Activated B cell treated with CpG ODN at 0.5 μM for 24 hours (primary cell): ENCODE measurements around the gene KCNE1. TPM values are rescaled to one million over a fixed set of nuclear protein-coding genes. Genes with fewer than 3 reads are reported as not detected.

Experiments
- ATAC-seq: fragments of 200-7000 bp; cut with Tn5 transposase; one replicate; pipeline ENCODE4 v1.10.0; 2021; ENCODE audit warnings: low read depth, mild to moderate bottlenecking, moderate library complexity
- CTCF ChIA-PET: fragments of 350-600 bp; sonication (Branson Sonifier 250); formaldehyde crosslinking; loops from one replicate; lab custom pipeline; 2021; ENCODE audit warnings: antibody characterized with exemption; lab: Charles Lee
- POLR2A ChIA-PET: fragments of 350-600 bp; sonication (Branson Sonifier 250); formaldehyde crosslinking; loops from one replicate; lab custom pipeline; 2021; ENCODE audit warnings: antibody characterized with exemption; lab: Charles Lee
- DNase-seq: peaks from one replicate; pipeline ENCODE4 v3.0.0; 2022
- H3K27ac Mint-ChIP-seq: one replicate; pipeline ENCODE4 v1.8.0; 2020; ENCODE audit warnings: mixed read lengths
- H3K27me3 Mint-ChIP-seq: one replicate; pipeline ENCODE4 v1.8.0; 2021; ENCODE audit warnings: mixed read lengths
- H3K36me3 Mint-ChIP-seq: one replicate; pipeline ENCODE4 v1.8.0; 2021; ENCODE audit warnings: low read depth, mixed read lengths
- H3K4me1 Mint-ChIP-seq: one replicate; pipeline ENCODE4 v1.8.0; 2021; ENCODE audit warnings: mixed read lengths
- H3K4me3 Mint-ChIP-seq: one replicate; pipeline ENCODE4 v1.8.0; 2020; ENCODE audit warnings: mild to moderate bottlenecking, mixed read lengths
- H3K9me3 Mint-ChIP-seq: one replicate; pipeline ENCODE4 v1.8.0; 2020; ENCODE audit warnings: mixed read lengths
- CTCF ChIP-seq: fragments of 200-600 bp; IDR thresholded peaks from one replicate; pipeline ENCODE4 v1.8.0; 2022; ENCODE audit warnings: antibody characterized with exemption, mild to moderate bottlenecking
- intact Hi-C: fragments of 100-400 bp; cut with micrococcal nuclease; formaldehyde crosslinking; loops from one replicate; pipeline ENCODE4 v1.15.1; 2024
- total RNA-seq: library from RNA; stranded (reverse); gene quantifications from 2 replicates; pipeline ENCODE4 v1.2.3, GENCODE V29; 2022

Gene KCNE1
- total RNA-seq, 1 donor from 2014 or later, result not detected

- H3K9me3 Mint-ChIP-seq, result no peaks in the 10 kb centered on the region
- no peak for TF ChIP-seq CTCF
- no peaks in the 10 kb centered on the region for H3K36me3 Mint-ChIP-seq
- CTCF ChIA-PET, result no interaction called here
- DNase-seq (no peak), ATAC-seq (no peak)
- POLR2A ChIA-PET, result interaction anchor here (0.6 kb wide), 1 partner anchor 138 kb away, joined by 7 read pairs; no protein-coding TSS in a partner anchor
- no peak overlapping the region for H3K4me3 Mint-ChIP-seq
- no peaks in the 10 kb centered on the region for H3K27me3 Mint-ChIP-seq
- H3K4me1 Mint-ChIP-seq, result no peaks in the 10 kb centered on the region
- intact Hi-C loops, result no loop called here
- no peak overlapping the region for H3K27ac Mint-ChIP-seq
Observed at GRCh38 chr21:34536820-34537219, 24.8 kb upstream of the KCNE1 start.

- no peaks in the 10 kb centered on the region for H3K36me3 Mint-ChIP-seq
- H3K9me3 Mint-ChIP-seq, result no peaks in the 10 kb centered on the region
- intact Hi-C loops, result no loop called here
- ATAC-seq, result no peak
- CTCF ChIA-PET, result no interaction called here
- DNase-seq, result no peak
- H3K27ac Mint-ChIP-seq, result no peak overlapping the region
- no peaks in the 10 kb centered on the region for H3K27me3 Mint-ChIP-seq
- POLR2A ChIA-PET, result no interaction called here
- H3K4me3 Mint-ChIP-seq, result no peak overlapping the region
- H3K4me1 Mint-ChIP-seq, result no peaks in the 10 kb centered on the region
- no peak for TF ChIP-seq CTCF
Observed at GRCh38 chr21:34536311-34536710, 24.3 kb upstream of the KCNE1 start.

GRCh38 chr21:34535886-34536285, 23.9 kb upstream of the KCNE1 start:
- Mint-ChIP-seq H3K9me3 (no peaks in the 10 kb centered on the region), H3K4me1 (no peaks in the 10 kb centered on the region), H3K27ac (no peak overlapping the region), H3K36me3 (no peaks in the 10 kb centered on the region), H3K4me3 (no peak overlapping the region), H3K27me3 (no peaks in the 10 kb centered on the region)
- intact Hi-C loops, result no loop called here
- POLR2A ChIA-PET, result no interaction called here
- no peak for TF ChIP-seq CTCF
- DNase-seq, result no peak
- CTCF ChIA-PET, result no interaction called here
- ATAC-seq, result no peak

GRCh38 chr21:34534522-34534921, 22.5 kb upstream of the KCNE1 start:
- CTCF ChIA-PET, result no interaction called here
- DNase-seq, result no peak
- intact Hi-C loops, result no loop called here
- Mint-ChIP-seq H3K9me3 (no peaks in the 10 kb centered on the region), H3K4me1 (no peaks in the 10 kb centered on the region), H3K36me3 (no peaks in the 10 kb centered on the region), H3K27me3 (no peaks in the 10 kb centered on the region), H3K4me3 (no peak overlapping the region), H3K27ac (no peak overlapping the region)
- TF ChIP-seq CTCF, result no peak
- no peak for ATAC-seq
- POLR2A ChIA-PET, result no interaction called here

GRCh38 chr21:34533938-34534337, 21.9 kb upstream of the KCNE1 start:
- CTCF ChIA-PET, result no interaction called here
- no peaks in the 10 kb centered on the region for H3K4me1 Mint-ChIP-seq
- no peaks in the 10 kb centered on the region for H3K36me3 Mint-ChIP-seq
- intact Hi-C loops, result no loop called here
- no peaks in the 10 kb centered on the region for H3K9me3 Mint-ChIP-seq
- H3K27ac Mint-ChIP-seq, result no peak overlapping the region
- ATAC-seq (no peak), DNase-seq (no peak)
- POLR2A ChIA-PET, result no interaction called here
- no peak for TF ChIP-seq CTCF
- no peak overlapping the region for H3K4me3 Mint-ChIP-seq
- no peaks in the 10 kb centered on the region for H3K27me3 Mint-ChIP-seq
